ENCODE data around the gene SGPP2.

- no peak for TF ChIP-seq CTCF (IDR thresholded peaks at IDR 0.05)
- TF ChIP-seq POLR2A (IDR thresholded peaks at IDR 0.05), result no peak
- TF ChIP-seq EP300 (IDR thresholded peaks at IDR 0.05), result no peak
Observed at GRCh38 chr2:222526480-222527277, 102.3 kb downstream of the SGPP2 start.

Measured in ovary (tissue), 3 donors.